Esophagus muscularis mucosa (tissue), 4 donors: ENCODE data around the gene IL1R2. TPM values are rescaled to one million over a fixed set of nuclear protein-coding genes. Genes with fewer than 3 reads are reported as not detected.

ENCODE experiments used
- DNase-seq: peaks from one replicate; pipeline ENCODE4 v3.0.0-alpha.2; 2017; ENCODE audit errors: extremely low spot score
- H3K27ac ChIP-seq, 4 donors: fragments of 200-600 bp; sonication (generic); replicated peaks in 1 of 4; 1 replicate in 3 of 4; 2 replicates in 1 of 4; pipeline ENCODE4 v1.5.1; 2016 to 2019; ENCODE audit warnings: mild to moderate bottlenecking in 1 of 4
- H3K27me3 ChIP-seq, 4 donors: fragments of 200-600 bp; sonication (generic); one replicate each; pipeline versions ENCODE4 v1.5.1 to v1.6.0; 2016 to 2019
- H3K36me3 ChIP-seq, 4 donors: fragments of 200-600 bp; sonication (generic); one replicate each; pipeline ENCODE4 v1.5.1; 2016 to 2019
- H3K4me1 ChIP-seq, 4 donors: fragments of 200-600 bp; sonication (generic); one replicate each; pipeline ENCODE4 v1.5.1; 2016 to 2019
- H3K4me3 ChIP-seq, 4 donors: fragments of 200-600 bp; sonication (generic); 1 replicate in 2 of 4; 2 replicates in 2 of 4; pipeline ENCODE4 v1.5.1; 2016 to 2019; ENCODE audit warnings: mild to moderate bottlenecking in 4 of 4, moderate library complexity in 1 of 4
- H3K9me3 ChIP-seq, 4 donors: fragments of 200-600 bp; sonication (generic); 1 replicate in 3 of 4; 2 replicates in 1 of 4; pipeline ENCODE4 v1.5.1; 2016 to 2019
- CTCF ChIP-seq, 3 experiments: fragments of 200-600 bp in 2 of 3; fragments of 450-650 bp in 1 of 3; sonication (generic) in 2 of 3; IDR thresholded peaks; one replicate each; pipeline ENCODE4 v1.5.1; 2017 to 2019; ENCODE audit warnings: antibody characterized with exemption in 3 of 3, mild to moderate bottlenecking in 2 of 3, moderate library complexity in 1 of 3
- EP300 ChIP-seq: sonication (generic); formaldehyde crosslinking; IDR thresholded peaks from one replicate; pipeline ENCODE4 v1.6.1; 2017; ENCODE audit warnings: antibody characterized with exemption
- POLR2A ChIP-seq: fragments of 450-650 bp; IDR thresholded peaks from one replicate; pipeline ENCODE4 v1.6.1; 2017; ENCODE audit warnings: antibody characterized with exemption, moderate library complexity, mild to moderate bottlenecking, low read depth
- POLR2AphosphoS5 ChIP-seq, 2 donors: sonication (generic); formaldehyde crosslinking; IDR thresholded peaks; one replicate each; pipeline ENCODE4 v1.6.1; 2017; ENCODE audit warnings: antibody characterized with exemption in 2 of 2
- WGBS: methylation state at CpG from one replicate; pipeline ENCODE4 v1.1.5; 2018; 5-methylcytosine and 5-hydroxymethylcytosine counted together
- intact Hi-C: fragments of 100-400 bp; cut with DNase I; formaldehyde crosslinking; loops from one replicate; pipeline ENCODE4 v1.15.1; 2023
- total RNA-seq, 4 donors: library from RNA; depleted of rRNA; stranded (reverse); fragments of >200 nt; gene quantifications; one replicate each; pipeline versions ENCODE4 v1.1.0 to v1.2.1, GENCODE V29; 2016

Gene IL1R2
- total RNA-seq, 4 donors from 2014 or later = 2.5 to 56.2 (median 6.4) TPM

GRCh38 chr2:102049756-102050443 lies 58.1 kb downstream of the IL1R2 start:
- Histone ChIP-seq H3K9me3 (no peaks in the 10 kb centered on the region), H3K27ac (peak overlapping the region; percentile 79 to 92 (median 81)), H3K4me1 (peaks cover 50 to 70% (median 63%) of the 10 kb centered on the region in 4 donors), H3K4me3 (no peak overlapping the region), H3K27me3 (no peaks in the 10 kb centered on the region), H3K36me3 (no peaks in the 10 kb centered on the region)
- no peak for TF ChIP-seq EP300
- TF ChIP-seq POLR2AphosphoS5 (IDR thresholded peaks at IDR 0.05) = peak; percentile 55 to 65
- no peak for TF ChIP-seq POLR2A
- TF ChIP-seq CTCF (IDR thresholded peaks at IDR 0.05) = no peak
- intact Hi-C loops = loop anchor here (2.0 kb wide), 1 partner anchor 15 kb away; no protein-coding TSS in a partner anchor
- DNase-seq = no peak
- 42% methylated on average over 10 of the region's 10 CpGs for WGBS

- H3K4me1 ChIP-seq = peaks cover 47 to 70% (median 60%) of the 10 kb centered on the region in 4 donors
- no peaks in the 10 kb centered on the region for H3K9me3 ChIP-seq
- no peaks in the 10 kb centered on the region for H3K27me3 ChIP-seq
- intact Hi-C loops = loop anchor here (2.0 kb wide), 1 partner anchor 14 kb away; no protein-coding TSS in a partner anchor
- H3K4me3 ChIP-seq = no peak overlapping the region
- peak; percentile 96 for DNase-seq
- 13% methylated on average over 6 of the region's 7 CpGs for WGBS
- peak overlapping the region; percentile 79 to 92 (median 81) for H3K27ac ChIP-seq
- TF ChIP-seq EP300 = peak; percentile 65
- peak; percentile 85 to 90 for TF ChIP-seq POLR2AphosphoS5 (IDR thresholded peaks at IDR 0.05)
- no peak for TF ChIP-seq POLR2A
- H3K36me3 ChIP-seq = no peaks in the 10 kb centered on the region
These were observed 59.2 kb downstream of the IL1R2 start for GRCh38 chr2:102050854-102051391.

- TF ChIP-seq CTCF (IDR thresholded peaks at IDR 0.05) = peak in 1 of 3 experiments; percentile 3
- TF ChIP-seq POLR2AphosphoS5 (IDR thresholded peaks at IDR 0.05) = peak in 1 of 2 donors; percentile 66
- no peak for TF ChIP-seq POLR2A
- TF ChIP-seq EP300 = no peak
- H3K36me3 ChIP-seq = no peaks in the 10 kb centered on the region
- no peaks in the 10 kb centered on the region for H3K9me3 ChIP-seq
- 64% methylated on average over 7 of the region's 7 CpGs for WGBS
- intact Hi-C loops = loop anchor here (2.0 kb wide), 1 partner anchor 13 kb away; no protein-coding TSS in a partner anchor
- H3K27me3 ChIP-seq = no peaks in the 10 kb centered on the region
- no peak overlapping the region for H3K4me3 ChIP-seq
- H3K27ac ChIP-seq = peak overlapping the region; percentile 79 to 92 (median 81)
- DNase-seq = no peak
- H3K4me1 ChIP-seq = peaks cover 38 to 68% (median 52%) of the 10 kb centered on the region in 4 donors
These were observed 60.0 kb downstream of the IL1R2 start for GRCh38 chr2:102051692-102052277.

GRCh38 chr2:102052365-102052764 lies 60.6 kb downstream of the IL1R2 start:
- no peak for TF ChIP-seq POLR2AphosphoS5 (IDR thresholded peaks at IDR 0.05)
- TF ChIP-seq POLR2A = no peak
- TF ChIP-seq EP300 = no peak
- TF ChIP-seq CTCF (IDR thresholded peaks at IDR 0.05) = no peak
- Histone ChIP-seq H3K27ac (peak overlapping the region; percentile 79 to 92 (median 81)), H3K9me3 (no peaks in the 10 kb centered on the region), H3K27me3 (no peaks in the 10 kb centered on the region), H3K36me3 (no peaks in the 10 kb centered on the region), H3K4me1 (peaks cover 36 to 63% (median 51%) of the 10 kb centered on the region in 4 donors), H3K4me3 (no peak overlapping the region)
- intact Hi-C loops = no loop called here
- no peak for DNase-seq
- WGBS = 81% methylated on average over 4 of the region's 4 CpGs

GRCh38 chr2:102053096-102053495 lies 61.3 kb downstream of the IL1R2 start:
- Histone ChIP-seq H3K36me3 (no peaks in the 10 kb centered on the region), H3K9me3 (no peaks in the 10 kb centered on the region), H3K27me3 (no peaks in the 10 kb centered on the region), H3K4me3 (no peak overlapping the region), H3K4me1 (peaks cover 36 to 64% (median 54%) of the 10 kb centered on the region in 4 donors), H3K27ac (peak overlapping the region; percentile 79 to 92 (median 81))
- 78% methylated on average over 8 of the region's 8 CpGs for WGBS
- intact Hi-C loops = no loop called here
- DNase-seq = no peak
- TF ChIP-seq POLR2A = no peak
- no peak for TF ChIP-seq EP300
- no peak for TF ChIP-seq CTCF (IDR thresholded peaks at IDR 0.05)
